SH-SY5Y (cell line): ENCODE measurements around the gene BAG3.

Experiments used
- GATA2 ChIP-seq: IDR thresholded peaks from 2 replicates; pipeline ENCODE4 v1.6.1; 2011; ENCODE audit warnings: mild to moderate bottlenecking, low read depth, low read length
- GATA3 ChIP-seq: IDR thresholded peaks from 2 replicates; pipeline ENCODE4 v1.6.1; 2011; ENCODE audit warnings: low read depth, mild to moderate bottlenecking, low read length, moderate library complexity

GRCh38 chr10:119671381-119671780 is 20.2 kb downstream of the BAG3 start:
- TF ChIP-seq GATA3 (no peak), GATA2 (no peak)
